Measurements from ENCODE around the gene ZNF488.

DNA sequence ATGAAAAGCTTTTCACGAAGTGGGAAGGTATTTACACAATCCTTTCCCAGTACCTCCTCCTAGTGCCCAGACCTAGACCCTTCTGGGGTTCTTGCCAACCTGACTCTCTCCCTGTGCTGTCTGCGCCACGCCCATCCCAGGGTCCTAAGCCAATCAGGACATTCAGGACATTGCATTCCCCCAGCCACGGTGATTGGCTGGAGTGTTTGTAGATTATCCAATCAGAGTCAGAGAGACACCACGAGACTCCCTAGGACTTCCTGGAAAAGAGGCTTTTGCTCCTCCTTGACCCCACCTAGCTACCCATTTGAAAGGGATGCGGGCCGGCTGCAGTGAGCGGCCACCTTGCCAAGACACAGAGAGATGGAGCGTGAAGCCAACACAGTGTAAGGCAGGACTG lies 65.4 kb downstream of the ZNF488 start:
- TF ChIP-seq CHD4 (IDR thresholded peaks at IDR 0.05) (no peak), KDM1A (IDR thresholded peaks at IDR 0.05; ENCODE audit: borderline replicate concordance) (no peak)
